ENCODE data around the gene CHI3L1.

The CHI3L1 gene

DNA sequence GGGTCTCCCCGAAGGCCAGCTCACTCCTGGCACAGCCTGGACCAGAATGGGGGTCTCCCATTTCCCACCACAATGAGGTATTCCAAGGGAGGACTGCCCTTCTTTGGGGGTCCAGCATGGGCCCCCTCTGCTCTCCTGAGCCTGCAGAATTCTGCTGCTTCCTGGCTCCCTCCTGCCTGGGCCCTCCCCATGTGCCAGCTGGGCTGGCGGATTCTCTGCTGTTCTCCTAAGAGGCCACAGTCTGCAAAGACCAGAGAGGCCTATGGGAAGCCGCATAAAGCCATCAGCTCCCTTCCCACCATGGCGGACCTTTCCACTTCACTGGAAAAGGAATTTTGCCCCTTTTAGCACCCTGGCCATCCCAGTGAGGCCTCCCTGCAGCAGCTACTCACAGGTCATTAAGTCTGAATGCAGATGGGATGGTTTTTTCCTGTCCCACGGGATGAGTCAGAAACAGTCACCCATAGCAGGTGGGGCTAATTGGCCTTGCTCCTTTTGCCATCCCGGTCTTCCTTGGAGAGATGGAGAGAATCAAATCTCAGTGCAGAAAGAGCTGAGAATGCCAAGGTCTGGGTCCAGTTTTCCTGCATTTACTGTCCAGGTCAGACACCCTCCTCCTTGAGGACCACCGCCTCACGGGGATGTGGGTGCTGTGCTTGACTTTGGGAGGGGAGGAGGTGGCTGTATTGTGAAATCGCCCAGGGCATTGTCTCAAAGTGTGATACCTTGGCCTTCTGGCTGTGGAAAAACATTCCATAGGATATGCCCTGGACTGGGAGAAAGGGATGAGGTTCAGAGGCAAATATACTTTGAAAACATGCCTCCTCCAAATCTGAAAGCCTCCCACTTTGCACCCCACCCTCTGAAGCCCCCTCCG, 34.1 kb downstream of the CHI3L1 start:
- no peaks in the 10 kb centered on the region for H3K9me2 ChIP-seq (replicated peaks; ENCODE audit: insufficient read depth, low read length)
- no peaks in the 10 kb centered on the region for H3K36me3 ChIP-seq (ENCODE audit: low read length)
- H4K20me1 ChIP-seq (ENCODE audit: low read depth, low read length), result no peaks in the 10 kb centered on the region
- no peaks in the 10 kb centered on the region for H3K79me2 ChIP-seq (ENCODE audit: insufficient read depth, low read length)
- no peaks in the 10 kb centered on the region for H3F3A ChIP-seq (ENCODE audit: insufficient read depth)
- no peaks in the 10 kb centered on the region for H3K27me3 ChIP-seq (ENCODE audit: low read length)
- H3K27ac ChIP-seq (ENCODE audit: low read depth, low read length), result no peak overlapping the region
- H2AFZ ChIP-seq (ENCODE audit: low read depth, low read length, severe bottlenecking), result no peak overlapping the region
- no peak overlapping the region for H3K4me3 ChIP-seq (ENCODE audit: insufficient read depth, low read length, poor library complexity, severe bottlenecking)
- H3K9me3 ChIP-seq (ENCODE audit: insufficient read depth, low read length), result no peaks in the 10 kb centered on the region
- no peak overlapping the region for H3K9ac ChIP-seq (ENCODE audit: low read length)
- no peak overlapping the region for H3K4me2 ChIP-seq (ENCODE audit: low read depth, low read length, poor library complexity, severe bottlenecking)
- TF ChIP-seq EZH2phosphoT487 (conservative IDR thresholded peaks at IDR 0.05; ENCODE audit: low read length), result no peak
- TF ChIP-seq, protein P1, sequence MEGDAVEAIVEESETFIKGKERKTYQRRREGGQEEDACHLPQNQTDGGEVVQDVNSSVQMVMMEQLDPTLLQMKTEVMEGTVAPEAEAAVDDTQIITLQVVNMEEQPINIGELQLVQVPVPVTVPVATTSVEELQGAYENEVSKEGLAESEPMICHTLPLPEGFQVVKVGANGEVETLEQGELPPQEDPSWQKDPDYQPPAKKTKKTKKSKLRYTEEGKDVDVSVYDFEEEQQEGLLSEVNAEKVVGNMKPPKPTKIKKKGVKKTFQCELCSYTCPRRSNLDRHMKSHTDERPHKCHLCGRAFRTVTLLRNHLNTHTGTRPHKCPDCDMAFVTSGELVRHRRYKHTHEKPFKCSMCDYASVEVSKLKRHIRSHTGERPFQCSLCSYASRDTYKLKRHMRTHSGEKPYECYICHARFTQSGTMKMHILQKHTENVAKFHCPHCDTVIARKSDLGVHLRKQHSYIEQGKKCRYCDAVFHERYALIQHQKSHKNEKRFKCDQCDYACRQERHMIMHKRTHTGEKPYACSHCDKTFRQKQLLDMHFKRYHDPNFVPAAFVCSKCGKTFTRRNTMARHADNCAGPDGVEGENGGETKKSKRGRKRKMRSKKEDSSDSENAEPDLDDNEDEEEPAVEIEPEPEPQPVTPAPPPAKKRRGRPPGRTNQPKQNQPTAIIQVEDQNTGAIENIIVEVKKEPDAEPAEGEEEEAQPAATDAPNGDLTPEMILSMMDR (IDR thresholded peaks at IDR 0.05; ENCODE audit: insufficient read depth, low read length, poor library complexity, severe bottlenecking), result no peak

DNA sequence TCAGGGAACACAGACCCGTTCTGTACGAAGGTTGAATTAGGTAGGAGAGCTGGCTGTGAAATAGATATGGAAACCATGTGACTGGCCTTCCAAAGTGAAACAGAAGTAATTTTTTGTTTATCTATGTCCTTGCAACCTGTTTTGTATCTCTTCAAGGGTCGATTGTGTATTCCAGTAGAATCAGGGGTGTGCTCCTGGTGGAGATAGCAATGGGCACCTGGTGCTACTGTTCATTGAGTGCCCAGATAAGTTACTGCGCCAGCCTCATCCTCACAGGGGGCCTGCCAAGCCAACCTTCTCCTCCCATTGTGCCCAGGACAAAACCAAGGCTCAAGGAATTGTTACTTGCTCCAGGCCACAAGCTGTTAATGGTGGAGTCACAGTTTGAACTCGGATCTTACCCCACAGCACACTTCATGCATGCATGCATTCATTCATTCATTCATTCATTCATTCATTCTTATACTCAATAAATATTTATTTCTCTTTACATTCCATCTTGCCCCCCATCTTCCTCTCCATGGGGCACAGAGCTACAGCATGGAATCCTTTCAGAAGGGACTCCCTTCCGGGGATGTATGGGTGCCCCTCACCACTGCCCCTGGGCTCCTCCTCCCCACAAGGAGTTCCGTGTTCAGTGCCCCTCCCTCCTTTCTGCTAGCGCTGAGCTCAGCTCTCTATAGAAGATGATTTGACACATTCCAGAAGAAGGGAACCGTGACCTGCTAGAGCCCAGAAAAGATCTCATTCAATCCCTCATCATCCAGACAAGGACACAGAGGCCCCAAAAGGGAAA, 34.9 kb downstream of the CHI3L1 start:
- no peaks in the 10 kb centered on the region for H4K20me1 ChIP-seq (ENCODE audit: low read depth, low read length)
- H3K4me3 ChIP-seq (ENCODE audit: insufficient read depth, low read length, poor library complexity, severe bottlenecking), result no peak overlapping the region
- H3K27me3 ChIP-seq (ENCODE audit: low read length), result no peaks in the 10 kb centered on the region
- H3F3A ChIP-seq (ENCODE audit: insufficient read depth), result no peaks in the 10 kb centered on the region
- TF ChIP-seq, protein P1 (IDR thresholded peaks at IDR 0.05; ENCODE audit: insufficient read depth, low read length, poor library complexity, severe bottlenecking), result no peak
- H3K9ac ChIP-seq (ENCODE audit: low read length), result no peak overlapping the region
- no peak overlapping the region for H3K4me2 ChIP-seq (ENCODE audit: low read depth, low read length, poor library complexity, severe bottlenecking)
- H2AFZ ChIP-seq (ENCODE audit: low read depth, low read length, severe bottlenecking), result no peak overlapping the region
- H3K79me2 ChIP-seq (ENCODE audit: insufficient read depth, low read length), result no peaks in the 10 kb centered on the region
- H3K36me3 ChIP-seq (ENCODE audit: low read length), result no peaks in the 10 kb centered on the region
- no peaks in the 10 kb centered on the region for H3K9me2 ChIP-seq (replicated peaks; ENCODE audit: insufficient read depth, low read length)
- H3K9me3 ChIP-seq (ENCODE audit: insufficient read depth, low read length), result no peaks in the 10 kb centered on the region
- no peak overlapping the region for H3K27ac ChIP-seq (ENCODE audit: low read depth, low read length)

GRCh38 chr1:203150511-203151297, 35.8 kb downstream of the CHI3L1 start:
- Histone ChIP-seq H3K79me2 (ENCODE audit: insufficient read depth, low read length) (no peaks in the 10 kb centered on the region), H3F3A (ENCODE audit: insufficient read depth) (no peaks in the 10 kb centered on the region), H3K27ac (ENCODE audit: low read depth, low read length) (no peak overlapping the region), H3K4me2 (ENCODE audit: low read depth, low read length, poor library complexity, severe bottlenecking) (no peak overlapping the region), H3K27me3 (ENCODE audit: low read length) (no peaks in the 10 kb centered on the region), H2AFZ (ENCODE audit: low read depth, low read length, severe bottlenecking) (no peak overlapping the region), H4K20me1 (ENCODE audit: low read depth, low read length) (no peaks in the 10 kb centered on the region), H3K9me2 (replicated peaks; ENCODE audit: insufficient read depth, low read length) (no peaks in the 10 kb centered on the region), H3K9me3 (ENCODE audit: insufficient read depth, low read length) (no peaks in the 10 kb centered on the region), H3K9ac (ENCODE audit: low read length) (no peak overlapping the region), H3K36me3 (ENCODE audit: low read length) (no peaks in the 10 kb centered on the region), H3K4me3 (ENCODE audit: insufficient read depth, low read length, poor library complexity, severe bottlenecking) (no peak overlapping the region)
- no peak for TF ChIP-seq EZH2phosphoT487 (conservative IDR thresholded peaks at IDR 0.05; ENCODE audit: low read length)
- TF ChIP-seq, protein P1 (IDR thresholded peaks at IDR 0.05; ENCODE audit: insufficient read depth, low read length, poor library complexity, severe bottlenecking), result no peak

Measured in SU-DHL-6 (cell line).